ENCODE data around the gene YDJC. TPM values are rescaled to one million over a fixed set of nuclear protein-coding genes. Genes with fewer than 3 reads are reported as not detected.
"Not testable (repeated sequence)": the region's sequence is repeated elsewhere in the genome, so short reads cannot be mapped to it uniquely, and the experiment has no call there.

YDJC gene
- total RNA-seq, 1 donor from 2014 or later, result 46.8 TPM

- no peak for DNase-seq (ENCODE audit: extremely low read depth, low read depth, low spot score)
Measured at GRCh38 chr22:21611210-21611977, 18.4 kb downstream of the YDJC start.

DNA sequence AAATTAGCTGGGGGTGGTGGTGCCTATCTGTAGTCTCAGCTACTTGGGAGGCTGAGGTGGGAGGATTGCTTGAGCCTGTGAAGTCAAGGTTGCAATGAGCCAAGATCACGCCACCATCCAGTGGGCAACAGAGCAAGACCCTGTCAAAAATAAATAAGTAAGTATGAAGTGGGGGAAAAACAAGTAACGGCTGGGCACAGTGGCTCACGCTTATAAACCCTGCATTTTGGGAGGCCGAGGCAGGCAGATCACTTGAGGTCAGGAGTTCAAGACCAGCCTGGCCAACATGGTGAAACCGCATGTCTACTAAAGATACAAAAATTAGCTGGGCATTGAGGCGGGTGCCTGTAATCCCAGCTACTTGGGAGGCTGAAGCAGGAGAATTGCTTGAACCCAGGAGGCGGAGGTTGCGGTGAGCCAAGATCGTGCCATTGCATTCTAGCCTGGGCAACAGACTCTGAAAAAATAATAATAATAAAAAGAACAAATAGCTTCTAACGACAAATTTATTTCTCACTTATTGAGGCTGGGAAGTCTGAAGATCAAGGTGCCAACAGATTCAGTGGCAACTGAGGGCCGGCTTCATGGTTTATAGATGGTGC lies 20.2 kb downstream of the YDJC start:
- DNase-seq (ENCODE audit: extremely low read depth, low read depth, low spot score), result not testable (repeated sequence)

DNA sequence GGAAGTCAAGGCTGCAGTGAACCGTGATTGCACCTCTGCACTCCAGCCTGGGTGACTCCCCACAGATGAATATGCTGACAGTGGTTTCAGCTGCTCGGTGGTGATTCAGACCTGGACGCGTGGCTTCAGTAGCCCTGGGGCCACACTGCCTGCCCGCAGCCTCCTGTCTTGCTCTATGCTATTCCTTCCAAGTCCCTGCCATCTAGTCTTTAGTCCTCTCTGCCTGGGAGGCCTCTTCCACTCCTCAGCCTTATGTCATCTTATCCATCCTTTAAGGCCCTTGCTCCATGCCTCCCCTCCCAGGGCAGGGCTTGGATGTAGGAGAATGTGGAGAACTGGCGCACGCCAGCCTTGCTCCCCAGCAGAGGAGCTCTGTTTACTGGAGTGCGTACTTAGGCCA lies 23.0 kb downstream of the YDJC start:
- DNase-seq (ENCODE audit: extremely low read depth, low read depth, low spot score), result no peak

GRCh38 chr22:21605887-21606564 lies 23.8 kb downstream of the YDJC start:
- no peak for DNase-seq (ENCODE audit: extremely low read depth, low read depth, low spot score)

DNA sequence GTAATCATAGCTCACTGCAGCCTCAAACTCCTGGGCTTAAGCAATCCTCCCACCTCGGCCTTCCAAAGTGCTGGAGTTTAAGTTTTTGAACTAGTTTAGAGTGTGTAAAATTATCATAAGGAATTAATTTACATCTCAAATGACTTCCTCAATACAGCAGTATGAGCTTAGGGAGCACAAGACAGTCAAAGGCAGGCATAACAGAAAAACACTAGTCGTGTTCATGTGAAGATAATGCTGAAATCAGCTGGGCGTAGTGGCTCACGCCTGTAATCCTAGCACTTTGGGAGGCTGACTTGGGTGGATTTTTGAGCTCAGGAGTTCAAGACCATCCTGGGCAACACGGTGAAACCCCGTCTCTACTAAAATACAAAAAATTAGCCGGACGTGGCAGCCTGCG lies 25.8 kb downstream of the YDJC start:
- DNase-seq (ENCODE audit: extremely low read depth, low read depth, low spot score), result no peak

DNA sequence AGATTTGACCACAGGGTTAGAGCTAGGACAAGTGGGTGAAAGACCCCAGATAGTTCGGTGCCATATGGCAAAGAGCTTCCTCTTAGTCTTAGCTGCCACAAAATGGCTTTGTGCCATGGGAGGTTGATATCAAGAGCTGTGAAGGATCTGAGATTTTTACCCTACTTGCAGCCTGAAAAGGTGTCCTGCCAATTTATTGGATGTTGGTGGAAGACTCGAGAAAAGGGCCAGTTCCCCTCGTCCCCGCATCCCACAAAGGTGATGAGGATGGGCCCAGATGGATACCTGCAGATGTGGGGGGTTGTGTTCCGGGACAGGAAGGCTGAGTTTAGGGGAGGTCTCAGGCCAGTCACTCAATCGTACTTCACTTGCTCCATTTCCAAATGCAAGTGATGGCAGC lies 27.2 kb downstream of the YDJC start:
- no peak for DNase-seq (ENCODE audit: extremely low read depth, low read depth, low spot score)

- no peak for DNase-seq (ENCODE audit: extremely low read depth, low read depth, low spot score)
Measured at GRCh38 chr22:21599053-21599893, 30.5 kb downstream of the YDJC start.

- no peak for DNase-seq (ENCODE audit: extremely low read depth, low read depth, low spot score)
Measured at GRCh38 chr22:21598302-21598701, 31.5 kb downstream of the YDJC start.

DNA sequence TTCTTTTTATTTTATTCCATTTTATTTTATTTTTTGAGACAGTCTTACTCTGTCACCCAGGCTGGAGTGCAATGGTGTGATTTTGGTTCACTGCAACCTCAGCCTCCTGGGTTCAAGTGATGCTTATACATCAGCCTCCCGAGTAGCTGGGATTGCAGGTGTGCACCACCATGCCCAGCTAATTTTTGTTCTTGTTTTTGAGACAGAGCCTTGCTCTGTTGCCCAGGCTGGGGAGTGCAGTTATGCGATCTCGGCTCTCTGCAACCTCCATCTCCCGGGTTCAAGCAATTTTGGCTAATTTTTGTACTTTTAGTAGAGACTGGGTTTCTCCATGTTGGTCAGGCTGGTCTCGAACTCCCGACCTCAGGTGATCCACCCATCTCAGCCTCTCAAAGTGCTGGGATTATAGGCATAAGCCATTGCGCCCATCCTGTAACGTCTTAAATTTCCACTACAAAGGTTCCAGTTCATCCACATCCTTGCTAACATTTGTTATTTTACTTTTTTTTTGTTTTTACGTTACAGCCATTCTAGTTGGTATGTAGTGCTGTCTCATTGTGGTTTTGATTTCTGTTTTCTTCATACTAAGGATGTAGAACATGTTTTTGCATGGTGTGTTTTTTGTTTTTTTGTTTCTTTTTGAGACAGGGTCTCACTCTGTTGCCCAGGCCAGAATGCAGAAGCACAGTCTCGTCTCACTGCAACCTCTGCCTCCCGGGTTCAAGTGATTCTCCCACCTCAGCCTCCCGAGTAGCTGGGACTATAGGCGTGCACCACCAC lies 33.3 kb downstream of the YDJC start:
- DNase-seq (ENCODE audit: extremely low read depth, low read depth, low spot score), result not testable (repeated sequence)

DNA sequence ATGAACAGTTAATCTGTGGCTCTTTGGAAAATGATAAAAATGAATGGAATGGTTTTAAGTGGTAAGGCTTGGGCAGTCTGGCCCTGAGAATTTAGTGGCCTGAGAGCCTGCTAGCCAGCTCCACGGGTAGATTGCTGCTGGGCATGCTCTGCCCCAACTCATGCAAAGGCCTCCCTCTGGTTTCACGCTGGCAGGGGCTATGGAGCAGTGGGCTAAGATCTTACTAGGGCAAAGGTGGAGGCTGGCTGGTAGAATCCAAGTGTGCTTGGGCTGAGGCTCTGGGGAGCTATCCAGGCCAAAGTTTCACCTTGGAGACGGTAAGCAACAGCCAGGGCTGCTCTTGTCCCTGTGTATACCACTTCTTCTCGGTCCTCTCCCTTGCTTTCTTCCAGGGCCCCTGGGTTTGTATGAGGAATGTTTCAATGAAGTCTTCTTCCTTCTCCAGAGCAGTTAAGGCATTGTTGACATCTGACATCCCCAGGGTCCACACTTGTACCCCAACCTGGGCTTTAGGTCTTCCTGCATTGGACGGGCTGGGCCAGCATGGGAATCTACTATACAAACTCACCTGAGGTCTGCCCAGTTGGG lies 34.9 kb downstream of the YDJC start:
- no peak for DNase-seq (ENCODE audit: extremely low read depth, low read depth, low spot score)

DNA sequence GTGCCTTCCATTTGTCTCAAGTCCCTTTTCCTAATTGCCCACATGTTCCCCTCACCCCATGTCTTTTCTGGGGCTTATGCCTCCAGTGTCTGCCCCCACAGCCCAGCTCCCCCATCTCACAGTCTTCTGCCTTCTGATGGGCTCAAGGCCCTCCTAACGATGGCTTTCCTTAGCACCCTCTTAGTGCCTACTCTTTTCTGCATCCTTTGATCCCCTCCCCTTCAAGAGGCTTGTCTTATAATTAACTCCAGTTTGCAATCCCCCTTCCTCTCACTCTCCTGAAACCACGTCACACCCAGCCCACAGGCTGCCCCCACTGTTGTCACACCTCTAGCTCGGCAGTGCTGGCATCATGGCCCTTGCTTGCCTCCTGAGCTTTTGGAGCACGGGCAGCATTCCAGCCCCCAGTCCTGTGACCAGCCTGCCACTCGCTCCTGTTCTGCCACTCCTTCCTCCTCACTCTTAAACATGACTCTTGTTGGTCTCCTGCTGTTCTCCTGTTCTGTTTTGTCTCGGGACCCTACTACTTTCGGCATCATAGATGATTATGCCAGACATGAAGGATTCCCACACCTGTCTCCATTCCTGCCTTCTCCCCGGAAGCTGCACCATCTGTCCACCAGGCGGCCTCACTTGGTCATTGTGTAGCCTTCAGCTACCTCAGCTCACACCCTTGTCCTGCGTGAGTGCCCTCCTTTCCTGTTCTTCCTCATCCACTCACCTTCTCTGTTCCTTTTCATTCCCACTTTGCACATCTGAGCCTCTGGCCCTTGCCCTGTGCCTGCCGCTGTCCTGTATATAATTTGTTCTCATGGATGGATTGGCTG lies 36.2 kb downstream of the YDJC start:
- no peak for DNase-seq (ENCODE audit: extremely low read depth, low read depth, low spot score)

DNA sequence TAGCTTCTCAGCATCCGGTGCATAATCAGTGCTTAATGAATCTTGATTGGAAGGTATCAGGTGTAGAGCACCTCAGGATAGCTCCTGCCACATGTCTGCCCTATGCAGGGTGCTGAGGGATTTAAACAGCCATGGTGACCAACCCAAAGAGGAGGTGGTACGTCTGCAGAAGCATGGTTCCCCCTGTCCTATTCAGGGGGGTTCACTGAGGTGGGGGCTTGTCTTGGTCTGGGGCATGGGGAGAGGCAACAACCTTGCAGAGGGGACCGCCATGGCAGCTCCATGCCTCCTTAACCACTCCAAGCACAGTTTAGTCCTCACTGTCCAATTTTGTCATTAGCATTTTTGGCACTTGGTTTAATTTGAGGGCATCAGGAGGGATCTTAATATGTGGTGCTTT lies 37.4 kb downstream of the YDJC start:
- no peak for DNase-seq (ENCODE audit: extremely low read depth, low read depth, low spot score)

GRCh38 chr22:21591695-21592094 lies 38.1 kb downstream of the YDJC start:
- DNase-seq (ENCODE audit: extremely low read depth, low read depth, low spot score), result no peak

- no peak for DNase-seq (ENCODE audit: extremely low read depth, low read depth, low spot score)
Measured at GRCh38 chr22:21590809-21591641, 38.8 kb downstream of the YDJC start.

- DNase-seq (ENCODE audit: extremely low read depth, low read depth, low spot score), result no peak
Measured at GRCh38 chr22:21589396-21589795, 40.4 kb downstream of the YDJC start.

DNA sequence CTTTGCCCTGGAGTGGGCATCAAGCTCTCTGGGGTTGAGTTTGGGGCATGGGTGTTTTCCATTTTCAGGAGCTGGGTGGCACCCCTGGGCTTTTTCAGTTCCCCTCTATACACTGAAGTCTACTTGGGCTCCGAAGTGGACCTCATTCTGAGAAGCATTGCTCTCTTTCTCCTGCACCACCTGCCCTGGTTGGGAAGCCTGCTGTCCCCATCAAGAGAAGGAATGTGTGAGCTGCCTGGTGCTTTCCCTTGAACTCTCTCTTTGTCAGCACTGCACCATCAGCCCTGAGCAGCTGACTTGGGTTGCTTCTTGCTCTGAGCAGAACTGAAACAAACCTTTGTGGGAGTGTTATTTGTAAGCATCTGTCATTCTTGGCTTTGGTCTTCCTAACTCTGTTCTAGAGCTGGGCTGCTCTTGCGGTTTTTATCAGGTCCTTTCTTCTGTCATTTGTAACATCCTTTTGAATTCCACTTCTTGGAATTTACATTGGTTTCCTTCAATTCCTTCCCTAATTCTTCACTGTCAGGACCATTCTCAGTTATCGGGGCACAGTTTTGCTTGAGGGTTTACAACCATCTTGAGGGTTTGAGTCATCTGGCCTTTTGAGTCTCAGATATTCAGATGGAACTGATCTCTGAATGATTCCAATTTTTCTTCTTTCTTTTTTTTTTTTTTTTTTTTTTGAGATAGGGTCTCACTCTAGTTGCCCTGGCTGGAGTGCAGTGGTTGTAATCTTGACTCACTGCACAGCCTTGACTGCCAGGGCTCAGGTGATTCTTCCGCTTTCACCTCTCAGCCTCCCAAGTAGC lies 41.8 kb downstream of the YDJC start:
- DNase-seq (ENCODE audit: extremely low read depth, low read depth, low spot score), result no peak

- DNase-seq (ENCODE audit: extremely low read depth, low read depth, low spot score), result no peak
Measured at GRCh38 chr22:21585389-21585788, 44.4 kb downstream of the YDJC start.
